NB4 (cell line): Measurements from ENCODE around the gene DNAJA2.

ENCODE experiments used
- CTCF ChIP-seq: IDR thresholded peaks from one replicate; pipeline ENCODE4 v1.5.1; 2012; ENCODE audit warnings: low read depth, low read length
- MAX ChIP-seq: IDR thresholded peaks from 2 replicates; pipeline ENCODE4 v1.6.1; 2011; ENCODE audit warnings: low read depth, low read length
- POLR2A ChIP-seq: IDR thresholded peaks from 2 replicates; pipeline ENCODE4 v1.6.1; 2011; ENCODE audit warnings: mild to moderate bottlenecking; ENCODE audit not compliant: insufficient read length; ENCODE audit errors: extremely low read depth

GRCh38 chr16:46972429-46973206, 856 bp downstream of the DNAJA2 start:
- TF ChIP-seq POLR2A = no peak
- no peak for TF ChIP-seq CTCF
- peak; percentile 51 for TF ChIP-seq MAX
